Stimulated activated CD4-positive, alpha-beta T cell treated with anti-CD3 and anti-CD28 coated beads, Interleukin-2, amount 100 ng/mL, for 4 hours (primary cell): ENCODE results near the gene PMP22.
"Not testable (repeated sequence)": the region's sequence is repeated elsewhere in the genome, so short reads cannot be mapped to it uniquely, and the experiment has no call there.

Experiments used
- DNase-seq: peaks from one replicate; pipeline ENCODE4 v3.0.0-alpha.2; 2020; ENCODE audit warnings: low read depth

The PMP22 gene

GRCh38 chr17:15250135-15250860 is 14.8 kb downstream of the PMP22 start:
- DNase-seq: no peak

- DNase-seq: no peak
Observed at GRCh38 chr17:15249487-15249886, 15.6 kb downstream of the PMP22 start.

GRCh38 chr17:15247891-15248529 is 17.1 kb downstream of the PMP22 start:
- DNase-seq: no peak

- DNase-seq: no peak
Observed at GRCh38 chr17:15245054-15245453, 20.1 kb downstream of the PMP22 start.

- DNase-seq: no peak
Observed at GRCh38 chr17:15240644-15241043, 24.5 kb downstream of the PMP22 start.

GRCh38 chr17:15239491-15239890 is 25.6 kb downstream of the PMP22 start:
- no peak for DNase-seq

- no peak for DNase-seq
Observed at GRCh38 chr17:15238676-15239422, 26.3 kb downstream of the PMP22 start.

- DNase-seq: no peak
Observed at GRCh38 chr17:15238057-15238456, 27.1 kb downstream of the PMP22 start.

- DNase-seq: no peak
Observed at GRCh38 chr17:15237106-15237425, 28.1 kb downstream of the PMP22 start.

GRCh38 chr17:15236281-15237105 is 28.6 kb downstream of the PMP22 start:
- no peak for DNase-seq

GRCh38 chr17:15233971-15234370 is 31.2 kb downstream of the PMP22 start:
- DNase-seq: no peak

GRCh38 chr17:15233022-15233805 is 31.9 kb downstream of the PMP22 start:
- no peak for DNase-seq

- no peak for DNase-seq
Observed at GRCh38 chr17:15232517-15232915, 32.6 kb downstream of the PMP22 start.

- no peak for DNase-seq
Observed at GRCh38 chr17:15231851-15232516, 33.1 kb downstream of the PMP22 start.

GRCh38 chr17:15230866-15231265 is 34.3 kb downstream of the PMP22 start:
- DNase-seq: no peak

GRCh38 chr17:15221827-15222226 is 43.3 kb downstream of the PMP22 start:
- DNase-seq: not testable (repeated sequence)

- DNase-seq: no peak
Observed at GRCh38 chr17:15220785-15221184, 44.3 kb downstream of the PMP22 start.

- DNase-seq: no peak
Observed at GRCh38 chr17:15216481-15216880, 48.6 kb downstream of the PMP22 start.

- DNase-seq: no peak
Observed at GRCh38 chr17:15213381-15214087, 51.6 kb downstream of the PMP22 start.

- DNase-seq: no peak
Observed at GRCh38 chr17:15210247-15210646, 54.9 kb downstream of the PMP22 start.
